ENCODE data around the gene MAPKAPK5.
"Not testable (repeated sequence)": the region's sequence is repeated elsewhere in the genome, so short reads cannot be mapped to it uniquely, and the experiment has no call there.

The MAPKAPK5 gene

DNA sequence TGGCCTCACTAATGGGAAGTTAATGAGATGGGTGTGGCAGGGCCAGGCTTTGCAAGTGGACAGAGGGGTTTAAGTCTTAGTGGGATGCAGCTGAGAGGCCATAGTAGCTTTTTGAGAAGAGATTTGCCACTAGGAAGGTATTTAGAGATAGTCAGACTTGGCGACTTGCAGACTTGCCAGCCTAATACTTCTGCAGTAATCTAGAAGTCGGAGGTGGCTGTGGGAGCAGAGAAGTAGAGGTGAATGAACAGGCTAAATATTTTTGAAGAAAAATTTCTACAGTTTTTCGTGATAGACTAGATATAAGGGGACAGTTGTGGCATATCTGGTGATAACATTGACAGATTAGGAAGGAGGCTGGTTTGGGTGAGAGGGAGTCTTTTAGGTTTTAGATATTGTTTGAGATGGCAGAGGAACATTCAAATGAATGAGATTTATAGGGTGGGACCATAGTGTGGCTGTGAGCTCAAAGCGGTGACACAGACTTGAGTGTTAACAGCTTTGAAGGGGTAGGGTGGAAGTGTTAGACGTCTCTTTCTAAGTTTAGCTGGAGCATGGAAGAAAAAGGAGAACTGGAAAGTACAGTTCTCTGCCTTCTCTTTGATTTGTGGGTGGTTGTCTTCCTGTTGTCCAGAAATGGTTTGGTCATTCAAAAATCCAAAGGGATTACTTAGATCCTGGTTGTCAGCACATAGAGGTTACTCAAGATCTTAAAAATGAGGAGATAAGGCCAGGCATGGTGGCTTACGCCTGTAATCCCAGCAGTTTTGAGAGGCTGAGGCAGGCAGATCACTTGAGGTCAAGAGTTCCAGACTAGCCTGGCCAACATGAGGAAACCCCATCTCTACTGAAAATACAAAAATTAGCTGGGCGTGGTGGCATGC lies 44.9 kb downstream of the MAPKAPK5 start:
- DNase-seq (ENCODE audit: low spot score), result no peak

DNA sequence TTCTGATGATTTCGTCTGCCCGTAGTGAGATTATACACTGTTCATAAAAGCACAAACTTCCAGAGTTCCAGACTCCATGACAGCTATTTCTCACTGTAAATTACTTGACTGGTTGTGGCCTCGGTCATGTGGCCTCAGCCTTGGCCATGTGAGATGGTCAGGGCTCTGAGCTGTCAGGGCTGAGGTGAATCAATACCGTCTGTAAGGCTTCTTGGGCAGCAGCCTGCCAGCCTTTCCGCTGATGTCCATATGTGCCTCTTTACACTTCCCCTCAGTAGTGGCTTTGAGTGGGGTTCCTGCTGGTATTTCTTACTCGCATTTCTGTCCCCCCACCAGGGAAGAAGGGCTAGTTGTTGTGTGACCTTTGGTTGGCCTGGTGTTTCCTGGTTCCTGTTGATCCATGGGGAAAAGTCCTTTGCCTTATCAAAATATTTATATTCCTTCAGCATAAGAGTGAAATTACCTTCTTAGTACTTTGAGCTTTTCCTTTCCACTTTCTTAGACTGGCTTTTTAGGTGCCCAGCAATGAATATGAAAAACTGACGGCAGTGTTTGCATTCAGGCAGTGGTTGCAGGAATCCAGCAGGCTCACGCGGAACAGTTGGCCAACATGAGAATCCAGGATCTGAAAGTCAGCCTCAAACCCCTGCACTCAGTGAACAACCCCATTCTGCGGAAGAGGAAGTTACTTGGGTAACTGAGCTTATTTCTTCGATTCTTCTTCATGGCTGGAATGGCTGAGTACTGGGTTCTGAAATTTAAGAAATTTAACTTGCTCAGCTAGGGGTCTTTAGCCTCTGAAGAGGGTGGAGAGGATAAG lies 46.1 kb downstream of the MAPKAPK5 start:
- no peak for DNase-seq (ENCODE audit: low spot score)

- DNase-seq (ENCODE audit: low spot score), result no peak
Observed at GRCh38 chr12:111893287-111893686, 51.3 kb downstream of the MAPKAPK5 start.

- DNase-seq (ENCODE audit: low spot score), result no peak
Observed at GRCh38 chr12:111894556-111894955, 52.5 kb downstream of the MAPKAPK5 start.

- no peak for DNase-seq (ENCODE audit: low spot score)
Observed at GRCh38 chr12:111901182-111901581, 59.2 kb downstream of the MAPKAPK5 start.

DNA sequence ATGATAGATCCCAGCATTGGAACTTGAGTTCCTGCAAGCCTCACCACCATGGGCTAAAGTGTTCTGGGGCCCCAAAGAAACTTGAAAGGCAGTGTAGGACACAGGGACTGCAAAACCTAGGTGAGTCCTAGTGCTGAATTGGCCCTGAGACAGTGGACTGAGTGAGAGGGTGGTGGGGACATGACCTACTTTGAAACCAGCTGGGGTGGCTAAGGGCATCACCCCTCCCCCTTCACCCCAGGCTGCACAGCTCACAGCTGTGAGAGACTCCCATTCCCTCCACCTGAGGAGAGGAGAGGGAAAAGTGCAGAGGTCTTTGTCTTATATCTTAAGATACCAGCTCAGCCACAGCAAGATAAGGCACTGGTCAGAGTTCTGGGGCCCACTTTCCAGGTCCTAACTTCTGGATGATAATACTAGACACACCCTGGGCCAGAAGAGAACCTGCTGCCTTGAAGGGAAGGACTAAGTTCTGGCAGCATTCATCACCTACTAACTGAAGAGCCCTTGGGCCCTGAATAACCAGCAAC lies 62.5 kb downstream of the MAPKAPK5 start:
- DNase-seq (ENCODE audit: low spot score), result no peak

- no peak for DNase-seq (ENCODE audit: low spot score)
Observed at GRCh38 chr12:111905502-111905901, 63.5 kb downstream of the MAPKAPK5 start.

DNA sequence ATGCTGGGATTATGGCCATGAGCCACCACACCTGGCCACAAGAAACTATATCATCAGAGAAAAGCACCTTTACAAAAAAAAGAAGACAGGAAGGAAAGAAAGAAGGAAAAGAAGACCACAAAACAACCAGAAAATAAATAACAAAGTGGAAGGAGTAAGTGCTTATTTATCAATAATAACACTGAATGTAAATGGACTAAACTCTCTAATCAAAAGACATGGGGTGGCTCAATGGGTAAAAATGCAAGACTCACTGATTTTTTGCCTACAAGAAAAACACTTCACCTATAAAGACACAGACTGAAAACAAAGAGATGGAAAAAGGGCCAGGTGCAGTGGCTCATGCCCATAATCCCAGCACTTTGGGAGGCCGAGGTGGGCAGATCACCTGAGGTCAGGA lies 65.7 kb downstream of the MAPKAPK5 start:
- no peak for DNase-seq (ENCODE audit: low spot score)

DNA sequence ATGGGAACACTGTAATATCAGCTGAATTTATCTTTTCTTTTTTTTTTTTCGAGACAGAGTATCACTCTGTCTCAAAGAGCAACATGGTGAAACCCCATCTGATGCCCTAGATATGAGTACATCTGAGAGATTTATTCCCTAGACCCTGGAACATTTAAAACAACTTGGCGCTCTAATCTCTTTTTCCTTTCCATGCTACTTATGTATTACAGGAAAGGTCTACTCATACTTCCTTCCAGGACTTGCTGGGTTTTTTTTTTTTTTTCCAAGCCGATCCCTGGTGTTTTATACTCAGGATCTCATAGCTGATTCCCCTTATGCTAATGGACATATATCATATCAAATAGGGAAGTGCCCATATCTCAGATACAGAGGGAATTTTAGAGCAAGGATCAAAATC lies 83.1 kb downstream of the MAPKAPK5 start:
- DNase-seq (ENCODE audit: low spot score), result no peak

DNA sequence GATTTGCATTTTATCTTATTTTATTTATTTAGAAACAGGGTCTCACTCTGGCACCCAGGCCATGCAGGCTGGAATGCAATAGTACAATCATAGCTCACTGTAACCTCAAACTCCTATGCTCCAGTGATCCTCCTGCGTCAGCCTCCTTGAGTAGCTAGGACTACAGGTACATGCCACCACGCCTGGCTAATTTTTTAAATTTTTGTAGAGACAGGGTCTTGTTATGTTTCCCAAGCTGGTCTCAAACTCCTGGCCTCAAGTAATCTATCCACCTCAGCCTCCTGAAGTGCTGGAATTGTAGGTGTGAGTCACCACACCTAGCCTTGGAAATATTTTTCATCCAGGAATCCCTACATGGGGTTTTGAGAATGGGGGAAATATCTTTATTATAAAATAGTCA lies 84.6 kb downstream of the MAPKAPK5 start:
- DNase-seq (ENCODE audit: low spot score), result no peak

DNA sequence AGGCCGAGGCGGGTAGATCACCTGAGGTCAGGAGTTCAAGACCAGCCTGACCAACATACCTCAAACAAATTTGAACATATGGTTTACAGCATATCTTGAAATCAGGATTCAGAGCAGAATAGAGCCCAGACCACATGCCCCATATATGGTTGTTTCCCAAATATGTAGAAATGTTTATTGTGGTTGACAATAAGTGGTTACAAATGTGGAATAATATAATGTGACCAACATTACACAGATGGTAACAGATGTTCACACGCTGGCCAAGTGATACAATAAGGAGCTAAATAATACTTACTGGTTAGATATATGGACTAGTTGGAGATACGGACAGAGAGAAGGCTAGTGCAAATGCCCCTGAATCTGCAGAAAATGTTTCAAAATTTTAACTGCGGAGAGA lies 85.3 kb downstream of the MAPKAPK5 start:
- no peak for DNase-seq (ENCODE audit: low spot score)

GRCh38 chr12:111932241-111932640 lies 90.2 kb downstream of the MAPKAPK5 start:
- no peak for DNase-seq (ENCODE audit: low spot score)

- no peak for DNase-seq (ENCODE audit: low spot score)
Observed at GRCh38 chr12:111936869-111937268, 94.8 kb downstream of the MAPKAPK5 start.

DNA sequence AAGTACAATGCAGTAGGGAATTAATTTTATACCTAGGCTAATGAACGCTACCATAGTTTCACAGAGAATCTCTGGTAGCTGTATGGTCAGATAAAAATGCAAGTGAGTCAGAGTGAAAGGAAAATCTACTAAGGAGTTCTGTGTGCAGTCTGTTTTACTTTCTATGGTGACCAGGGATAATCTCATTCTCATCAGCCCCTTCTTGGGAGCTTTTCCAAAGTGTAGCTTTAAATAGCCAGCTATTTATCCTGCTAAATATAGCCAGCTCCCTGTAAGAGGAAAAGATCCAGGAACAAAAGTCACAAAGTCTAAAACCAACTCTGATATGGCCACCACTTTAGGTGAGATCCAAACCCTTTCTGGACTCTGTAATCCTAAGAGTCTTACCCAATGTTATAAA lies 95.4 kb downstream of the MAPKAPK5 start:
- peak; percentile 19 for DNase-seq (ENCODE audit: low spot score)

GRCh38 chr12:111942557-111942956 lies 100.5 kb downstream of the MAPKAPK5 start:
- DNase-seq (ENCODE audit: low spot score), result no peak

GRCh38 chr12:111943929-111944328 lies 101.9 kb downstream of the MAPKAPK5 start:
- no peak for DNase-seq (ENCODE audit: low spot score)

- not testable (repeated sequence) for DNase-seq (ENCODE audit: low spot score)
Observed at GRCh38 chr12:111950961-111951676, 109.1 kb downstream of the MAPKAPK5 start.

Measured in AG20443 (cell line).